Keratinocyte (primary cell): ENCODE data around the gene RHPN2. TPM values are rescaled to one million over a fixed set of nuclear protein-coding genes. Genes with fewer than 3 reads are reported as not detected.

Experiments
- DNase-seq: peaks from one replicate; pipeline ENCODE4 v3.0.0-alpha.2; 2011; ENCODE audit warnings: low read depth, missing footprints, low spot score
- FAIRE-seq: peaks from 2 replicates; lab custom pipeline; 2011; peaks lifted over from hg19 to GRCh38; lab: Jason Lieb, UNC
- H2AFZ ChIP-seq: 2 replicates; pipeline ENCODE4 v1.6.0; 2012; ENCODE audit warnings: low read length, control low read depth, inconsistent platforms; ENCODE audit not compliant: control insufficient read depth
- H3K27ac ChIP-seq: 2 replicates; pipeline ENCODE4 v1.5.1; 2011; ENCODE audit warnings: low read length; ENCODE audit not compliant: control insufficient read depth, insufficient read depth
- H3K27me3 ChIP-seq: 3 replicates; pipeline ENCODE4 v1.6.0; 2011; ENCODE audit warnings: low read length; ENCODE audit not compliant: control insufficient read depth, insufficient read depth; ENCODE audit errors: extremely low read depth
- H3K36me3 ChIP-seq, 2 experiments: 2 replicates in 1 of 2; 3 replicates in 1 of 2; pipeline ENCODE4 v1.5.1; 2011; ENCODE audit warnings: low read length in 2 of 2, mild to moderate bottlenecking in 1 of 2; ENCODE audit not compliant: control insufficient read depth in 2 of 2, insufficient read depth in 2 of 2; ENCODE audit errors: extremely low read depth in 1 of 2
- H3K4me1 ChIP-seq: 3 replicates; pipeline ENCODE4 v1.5.1; 2011; ENCODE audit warnings: low read length; ENCODE audit not compliant: control insufficient read depth, insufficient read depth; ENCODE audit errors: extremely low read depth
- H3K4me2 ChIP-seq: 3 replicates; pipeline ENCODE4 v1.6.0; 2011; ENCODE audit warnings: low read depth, low read length; ENCODE audit not compliant: control insufficient read depth, insufficient read depth; ENCODE audit errors: extremely low read depth
- H3K4me3 ChIP-seq, 3 experiments: fragments of 200-600 bp in 1 of 3; sonication (generic) in 1 of 3; 2 replicates in 2 of 3; 3 replicates in 1 of 3; pipeline ENCODE4 v1.5.1; 2011 to 2016; ENCODE audit warnings: low read length in 3 of 3, mild to moderate bottlenecking in 3 of 3, control low read depth in 2 of 3, inconsistent platforms in 1 of 3, low read depth in 1 of 3, mixed read lengths in 1 of 3, mixed run types in 1 of 3, moderate library complexity in 1 of 3; ENCODE audit not compliant: control insufficient read depth in 2 of 3, insufficient read depth in 2 of 3; ENCODE audit errors: extremely low read depth in 1 of 3
- H3K79me2 ChIP-seq: 2 replicates; pipeline ENCODE4 v1.6.0; 2012; ENCODE audit warnings: low read length; ENCODE audit not compliant: control insufficient read depth, insufficient read depth
- H3K9ac ChIP-seq: 3 replicates; pipeline ENCODE4 v1.6.0; 2011; ENCODE audit warnings: low read length; ENCODE audit not compliant: control insufficient read depth, insufficient read depth; ENCODE audit errors: extremely low read depth
- H3K9me1 ChIP-seq: 3 replicates; pipeline ENCODE4 v1.6.0; 2011; ENCODE audit warnings: low read length; ENCODE audit not compliant: control insufficient read depth, insufficient read depth; ENCODE audit errors: extremely low read depth
- H3K9me3 ChIP-seq: 2 replicates; pipeline ENCODE4 v1.5.1; 2012; ENCODE audit warnings: low read depth, low read length; ENCODE audit not compliant: control insufficient read depth
- H4K20me1 ChIP-seq: 3 replicates; pipeline ENCODE4 v1.6.0; 2011; ENCODE audit warnings: low read length; ENCODE audit not compliant: control insufficient read depth, insufficient read depth; ENCODE audit errors: extremely low read depth
- CTCF ChIP-seq, 3 experiments: IDR thresholded peaks in 1 of 3; conservative IDR thresholded peaks in 1 of 3; optimal IDR thresholded peaks in 1 of 3; 2 replicates in 2 of 3; 3 replicates in 1 of 3; pipeline versions ENCODE3 to v1.5.1; 2011; ENCODE audit warnings: low read length in 3 of 3, mild to moderate bottlenecking in 3 of 3, moderate library complexity in 2 of 3, control low read depth in 1 of 3, inconsistent platforms in 1 of 3; ENCODE audit not compliant: insufficient read depth in 2 of 3; ENCODE audit errors: extremely low read depth in 1 of 3
- EZH2 ChIP-seq: IDR thresholded peaks from one replicate; pipeline ENCODE4 v1.6.1; 2012; ENCODE audit warnings: inconsistent platforms, mild to moderate bottlenecking, low read length, moderate library complexity
- dilution Hi-C: fragments of 300-500 bp; cut with MboI; formaldehyde crosslinking; loops from one replicate; pipeline ENCODE4 v1.7.0; 2020; ENCODE audit warnings: low sequenced_read_pairs; ENCODE audit not compliant: extremely low pct_ligation_motif_present
- polyA plus RNA-seq, 5 experiments: library from polyadenylated mRNA; depleted of rRNA in 3 of 5; stranded (reverse) in 3 of 5; stranded (forward) in 1 of 5; unstranded in 1 of 5; fragments of >200 nt; gene quantifications; 1 replicate in 1 of 5; 2 replicates in 3 of 5; 3 replicates in 1 of 5; pipeline versions ENCODE4 v1.2.1 to v1.2.3, GENCODE V29; 2011 to 2012; ENCODE audit warnings: missing spikeins in 2 of 5, low read depth in 1 of 5, low replicate concordance in 1 of 5

RHPN2 gene
- polyA plus RNA-seq, 1 donor (not counting 4 experiments of a cell fraction or from before 2014, with no cell fraction given): 6.6 TPM

GRCh38 chr19:33111587-33111986, 46.9 kb upstream of the RHPN2 start:
- no peak for TF ChIP-seq EZH2
- TF ChIP-seq CTCF (optimal IDR thresholded peaks at IDR 0.05 in 1 of 3, IDR thresholded peaks at IDR 0.05 in 1 of 3, conservative IDR thresholded peaks at IDR 0.05 in 1 of 3; ENCODE audit: extremely low read depth in 1 of 3, insufficient read depth in 2 of 3, low read length in 3 of 3): no peak
- Histone ChIP-seq H4K20me1 (no peaks in the 10 kb centered on the region), H3K9me1 (no peaks in the 10 kb centered on the region), H3K36me3 (peaks cover 13 to 15% of the 10 kb centered on the region in 2 experiments), H3K27ac (no peak overlapping the region), H2AFZ (no peak overlapping the region), H3K27me3 (no peaks in the 10 kb centered on the region), H3K9me3 (no peaks in the 10 kb centered on the region), H3K4me2 (no peak overlapping the region), H3K9ac (no peak overlapping the region), H3K4me1 (no peaks in the 10 kb centered on the region), H3K79me2 (no peaks in the 10 kb centered on the region), H3K4me3 (no peak overlapping the region)
- dilution Hi-C loops: loop anchor here (10.0 kb wide), 1 partner anchor 127 kb away; no protein-coding TSS in a partner anchor
- DNase-seq (no peak), FAIRE-seq (no peak)

- dilution Hi-C loops: loop anchor here (10.0 kb wide), 1 partner anchor 126 kb away; no protein-coding TSS in a partner anchor
- no peak overlapping the region for H2AFZ ChIP-seq
- H3K36me3 ChIP-seq: peaks cover 16% of the 10 kb centered on the region in 2 experiments
- no peak overlapping the region for H3K27ac ChIP-seq
- H3K4me3 ChIP-seq: no peak overlapping the region
- no peaks in the 10 kb centered on the region for H3K27me3 ChIP-seq
- no peak overlapping the region for H3K9ac ChIP-seq
- H3K9me1 ChIP-seq: no peaks in the 10 kb centered on the region
- FAIRE-seq: peak; percentile 48
- DNase-seq: no peak
- no peaks in the 10 kb centered on the region for H3K9me3 ChIP-seq
- no peak for TF ChIP-seq EZH2
- no peaks in the 10 kb centered on the region for H3K79me2 ChIP-seq
- H3K4me2 ChIP-seq: no peak overlapping the region
- H4K20me1 ChIP-seq: no peaks in the 10 kb centered on the region
- H3K4me1 ChIP-seq: no peaks in the 10 kb centered on the region
Observed at GRCh38 chr19:33110137-33110910, 45.6 kb upstream of the RHPN2 start.
